ENCODE data around the gene POU2F2. TPM values are rescaled to one million over a fixed set of nuclear protein-coding genes. Genes with fewer than 3 reads are reported as not detected.
A peak's percentile ranks its signal among the peaks of the same experiment; 100 is the strongest.

Gene POU2F2
- polyA plus RNA-seq, 1 of the 3 experiments (the other 2 are of a cell fraction): 0.49 TPM

DNA sequence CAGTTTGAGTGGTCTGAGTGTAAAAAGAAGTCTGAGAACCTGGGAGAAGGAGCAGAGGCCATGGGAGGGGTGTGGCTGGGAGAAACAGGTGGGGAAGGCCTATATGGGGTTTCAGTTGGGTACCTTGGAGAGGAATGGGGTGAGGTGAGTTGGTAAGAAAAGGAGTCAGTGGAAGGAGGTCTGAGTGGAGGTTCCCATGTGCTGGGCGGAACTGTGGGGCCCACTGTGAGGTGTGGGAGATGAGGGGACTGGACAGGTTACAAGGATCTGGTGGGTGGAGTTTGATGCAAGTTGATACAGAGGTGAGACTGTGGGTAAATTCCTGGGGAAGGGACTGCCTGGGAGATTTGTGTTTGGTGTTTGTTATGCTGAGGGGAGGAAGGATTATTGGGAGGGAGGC is 54.2 kb downstream of the POU2F2 start:
- CTCF ChIA-PET: interaction anchor here (1.9 kb wide), 1 partner anchor 31 kb away, joined by 7 read pairs; no protein-coding TSS in a partner anchor
- POLR2A ChIA-PET: no interaction called here

More for the DNA sequence above, 54.2 kb downstream of the POU2F2 start:
- H3K4me2 ChIP-seq: peak overlapping the region; percentile 99; the same call in 1 of the 2 replicates
- H3K9me2 ChIP-seq: no peaks in the 10 kb centered on the region
- H3K9ac ChIP-seq: no peak overlapping the region
- 92% methylated on average over 1 of the region's 1 CpG for WGBS (ENCODE audit: low lambda C conversion rate)
- peak overlapping the region in 1 of 2 experiments; percentile 98; a peak in 1 of 4 replicates for H3K4me3 ChIP-seq (ENCODE audit: low read depth in 2 of 2, low read length in 1 of 2)
- peaks cover 26 to 36% of the 10 kb centered on the region in 2 experiments for H3K36me3 ChIP-seq (replicated peaks in 1 of 2; ENCODE audit: control insufficient read depth in 1 of 2, insufficient read depth in 2 of 2, low read length in 1 of 2)
- peaks cover 53% of the 10 kb centered on the region for H4K20me1 ChIP-seq (ENCODE audit: insufficient read depth)
- TF ChIP-seq, protein P1, sequence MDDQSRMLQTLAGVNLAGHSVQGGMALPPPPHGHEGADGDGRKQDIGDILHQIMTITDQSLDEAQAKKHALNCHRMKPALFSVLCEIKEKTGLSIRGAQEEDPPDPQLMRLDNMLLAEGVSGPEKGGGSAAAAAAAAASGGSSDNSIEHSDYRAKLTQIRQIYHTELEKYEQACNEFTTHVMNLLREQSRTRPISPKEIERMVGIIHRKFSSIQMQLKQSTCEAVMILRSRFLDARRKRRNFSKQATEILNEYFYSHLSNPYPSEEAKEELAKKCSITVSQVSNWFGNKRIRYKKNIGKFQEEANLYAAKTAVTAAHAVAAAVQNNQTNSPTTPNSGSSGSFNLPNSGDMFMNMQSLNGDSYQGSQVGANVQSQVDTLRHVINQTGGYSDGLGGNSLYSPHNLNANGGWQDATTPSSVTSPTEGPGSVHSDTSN (IDR thresholded peaks at IDR 0.05): no peak
- TF ChIP-seq EZH2phosphoT487 (IDR thresholded peaks at IDR 0.05; ENCODE audit: borderline replicate concordance, low read depth): no peak
- no peak for TF ChIP-seq CTCF (IDR thresholded peaks at IDR 0.05)
- TF ChIP-seq RAD21 (IDR thresholded peaks at IDR 0.05; ENCODE audit: low read length): no peak
- TF ChIP-seq, protein P2, sequence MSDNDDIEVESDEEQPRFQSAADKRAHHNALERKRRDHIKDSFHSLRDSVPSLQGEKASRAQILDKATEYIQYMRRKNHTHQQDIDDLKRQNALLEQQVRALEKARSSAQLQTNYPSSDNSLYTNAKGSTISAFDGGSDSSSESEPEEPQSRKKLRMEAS (IDR thresholded peaks at IDR 0.05; ENCODE audit: low read depth): no peak
- no peak for TF ChIP-seq IRF3 (IDR thresholded peaks at IDR 0.05; ENCODE audit: low read depth, low read length)
- no peak for TF ChIP-seq MEF2A (IDR thresholded peaks at IDR 0.05; ENCODE audit: borderline replicate concordance, low read depth)
- TF ChIP-seq RXRA (IDR thresholded peaks at IDR 0.05; ENCODE audit: borderline replicate concordance, low read depth): no peak
- TF ChIP-seq MXI1 (IDR thresholded peaks at IDR 0.05; ENCODE audit: low read depth, low read length): no peak
- no peak for TF ChIP-seq YY1 (IDR thresholded peaks at IDR 0.05; ENCODE audit: low read depth)
- TF ChIP-seq CHD2 (IDR thresholded peaks at IDR 0.05; ENCODE audit: low read length, partially characterized antibody): no peak
- TF ChIP-seq FOXM1 (IDR thresholded peaks at IDR 0.05; ENCODE audit: low read depth): no peak
- DNase-seq: no peak
- peaks cover 62% of the 10 kb centered on the region for H3K79me2 ChIP-seq (ENCODE audit: insufficient read depth)
- H3F3A ChIP-seq (replicated peaks; ENCODE audit: insufficient read depth): peaks cover 10% of the 10 kb centered on the region
- no peak overlapping the region for H2AFZ ChIP-seq (ENCODE audit: low read depth)
- H3K27me3 ChIP-seq (ENCODE audit: insufficient read depth): no peaks in the 10 kb centered on the region
- no peak overlapping the region for H3K27ac ChIP-seq (ENCODE audit: low read depth in 2 of 2, low read length in 1 of 2)
- H3K4me1 ChIP-seq (ENCODE audit: control insufficient read depth in 1 of 2, insufficient read depth in 2 of 2, low read depth in 1 of 2, low read length in 1 of 2): peaks cover 7 to 11% of the 10 kb centered on the region in 2 experiments; a peak in 2 of 4 replicates
- no peaks in the 10 kb centered on the region for H3K9me3 ChIP-seq

Measured in SK-N-SH (cell line).